Measurements from ENCODE around the gene UMOD.

Gene UMOD

DNA sequence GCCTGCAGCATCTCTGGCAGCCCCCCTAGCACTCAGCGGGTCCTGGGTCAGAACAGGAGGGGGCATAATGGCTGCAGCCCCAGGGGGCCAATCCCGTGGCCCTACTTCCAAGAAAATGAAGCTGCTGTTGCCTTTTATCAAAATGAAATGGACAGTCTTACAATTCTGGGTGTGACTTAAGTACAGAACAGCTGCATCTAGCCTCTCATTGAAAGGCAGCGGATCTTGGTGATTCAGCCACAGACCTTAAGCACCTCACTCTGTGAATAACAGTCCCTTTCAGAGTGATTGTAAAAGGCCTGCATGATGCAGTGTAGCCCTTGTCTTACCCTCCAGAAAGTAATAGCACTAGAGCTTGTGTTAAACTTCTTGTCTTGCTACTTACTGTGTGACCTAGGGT, 11.5 kb upstream of the UMOD start:
- FAIRE-seq: no peak

GRCh38 chr16:20363191-20363590, 10.7 kb upstream of the UMOD start:
- DNase-seq (ENCODE audit: low spot score): no peak
- FAIRE-seq: no peak

More for the DNA sequence above, 11.5 kb upstream of the UMOD start:
- no peak for DNase-seq (ENCODE audit: low spot score)

DNA sequence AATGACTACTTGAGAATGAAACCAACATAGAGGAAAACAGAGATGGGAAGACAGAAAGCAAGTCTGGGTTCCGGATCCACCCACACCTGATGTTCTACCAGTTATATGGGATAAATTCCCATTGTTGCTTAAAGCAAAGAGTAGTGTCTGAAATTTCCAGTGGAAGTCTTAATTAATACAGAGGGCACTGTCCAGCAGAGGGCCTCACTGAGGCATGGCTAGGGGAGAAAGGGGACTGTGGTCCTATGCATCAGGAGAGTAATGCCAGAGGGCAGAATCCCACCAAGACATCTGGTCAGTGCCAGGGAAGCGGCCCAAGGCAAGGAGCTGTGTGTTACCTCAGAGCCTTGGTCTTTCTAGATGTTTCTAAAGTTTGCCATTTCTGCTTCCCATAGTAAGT, 7.5 kb upstream of the UMOD start:
- DNase-seq (ENCODE audit: low spot score): no peak
- no peak for FAIRE-seq

GRCh38 chr16:20355114-20355782, 2.7 kb upstream of the UMOD start:
- DNase-seq (ENCODE audit: low spot score) (no peak), FAIRE-seq (no peak)

DNA sequence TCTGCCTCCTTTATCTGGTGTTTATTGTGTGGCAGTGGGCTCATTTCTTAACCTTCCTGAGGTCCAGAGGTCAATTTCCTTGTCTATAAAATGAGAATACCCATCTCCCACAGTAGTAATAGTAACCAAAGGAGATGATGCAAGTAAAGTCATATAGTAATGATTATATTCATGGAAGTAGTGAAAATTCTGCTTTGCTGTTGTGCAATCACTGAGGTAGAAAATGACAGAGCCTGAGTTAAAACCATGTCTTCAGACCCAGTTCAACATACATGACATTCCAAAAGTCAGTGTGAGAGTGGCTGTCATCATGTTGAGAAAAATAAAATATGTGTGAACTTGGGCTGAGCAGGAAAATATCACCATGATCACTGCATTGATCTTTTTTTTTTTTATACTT, 864 bp upstream of the UMOD start:
- FAIRE-seq (no peak), DNase-seq (ENCODE audit: low spot score) (no peak)

DNA sequence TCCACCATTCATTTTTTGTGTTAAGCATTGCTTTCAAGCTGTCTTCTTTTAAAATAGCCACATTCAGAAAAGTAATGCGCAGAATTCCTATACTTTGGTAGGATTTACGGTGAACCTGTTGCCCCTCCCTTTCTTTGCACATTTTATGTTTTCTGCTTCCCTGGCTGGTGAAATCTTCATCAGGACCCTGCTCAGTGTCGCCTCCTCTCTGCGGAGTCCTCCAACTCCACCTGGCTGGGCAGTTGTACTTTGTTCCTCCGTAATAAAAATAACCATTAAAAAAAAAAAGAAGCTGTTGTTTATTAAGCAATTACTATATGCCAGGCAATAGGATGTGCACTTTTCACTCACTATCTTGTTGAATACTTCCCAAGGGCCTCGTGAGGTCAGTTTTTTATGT, 2.9 kb downstream of the UMOD start:
- DNase-seq (ENCODE audit: low spot score): no peak
- FAIRE-seq: no peak

DNA sequence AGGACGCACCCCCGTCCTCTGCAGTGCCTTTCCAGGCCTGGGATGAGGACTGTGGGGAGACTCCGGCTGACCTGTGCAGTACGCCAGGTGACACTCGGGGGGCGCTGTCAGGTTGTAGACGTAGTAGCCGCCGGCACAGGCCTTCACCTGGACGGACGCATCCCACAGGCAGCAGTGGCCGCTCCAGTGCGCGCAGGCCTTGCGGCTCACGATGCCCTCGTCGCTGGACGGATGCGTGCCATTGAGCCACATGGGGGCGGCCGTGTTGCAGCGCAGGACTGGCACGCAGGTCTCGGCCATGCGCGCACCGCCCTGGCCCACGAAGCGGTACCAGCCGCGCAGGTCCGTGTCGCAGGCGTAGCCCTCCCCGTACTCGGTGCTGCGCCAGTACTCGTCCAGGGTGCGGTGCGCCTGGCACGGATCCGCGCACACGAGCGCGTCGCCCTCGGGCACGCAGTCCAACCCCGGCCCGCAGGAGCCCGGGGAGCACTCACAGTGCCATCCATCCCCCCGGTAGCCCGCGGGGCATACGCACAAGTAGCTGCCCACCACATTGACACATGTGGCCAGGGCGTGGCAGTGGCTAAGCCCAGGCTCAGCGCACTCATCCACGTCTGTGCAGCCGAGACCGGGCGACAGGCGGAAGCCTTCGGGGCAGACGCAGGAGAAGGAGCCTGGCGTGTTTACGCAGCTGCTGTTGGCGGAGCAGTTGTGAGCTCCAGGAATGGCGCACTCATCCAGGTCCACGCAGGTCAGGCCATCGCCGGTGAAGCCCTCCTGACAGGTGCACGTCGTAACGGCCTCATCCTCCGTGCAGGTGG, 3.9 kb downstream of the UMOD start:
- no peak for DNase-seq (ENCODE audit: low spot score)
- no peak for FAIRE-seq

- DNase-seq (ENCODE audit: low spot score) (no peak), FAIRE-seq (no peak)
These were observed 4.7 kb downstream of the UMOD start for GRCh38 chr16:20347666-20348364.

DNA sequence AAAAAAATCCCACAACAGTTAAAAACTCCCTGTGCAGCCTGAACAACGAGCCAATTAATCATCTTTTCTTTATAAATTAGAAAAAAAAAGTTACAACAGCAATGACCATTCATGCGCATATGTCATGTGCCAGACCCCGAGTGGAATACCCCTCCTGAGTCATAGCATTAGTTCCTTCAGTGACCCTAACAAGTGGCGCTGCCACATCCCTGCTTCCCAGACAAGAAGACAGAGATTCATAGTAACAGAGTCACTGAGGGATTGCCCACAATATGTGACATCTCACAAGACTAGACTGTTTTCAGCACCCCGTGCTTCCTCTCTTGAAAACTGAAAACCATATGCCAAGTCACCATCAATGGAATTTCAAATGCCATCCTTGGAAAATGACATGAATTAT, 7.9 kb downstream of the UMOD start:
- DNase-seq (ENCODE audit: low spot score): peak; percentile 68
- FAIRE-seq: no peak

- FAIRE-seq: no peak
- no peak for DNase-seq (ENCODE audit: low spot score)
These were observed 12.8 kb downstream of the UMOD start for GRCh38 chr16:20339744-20340143.

DNA sequence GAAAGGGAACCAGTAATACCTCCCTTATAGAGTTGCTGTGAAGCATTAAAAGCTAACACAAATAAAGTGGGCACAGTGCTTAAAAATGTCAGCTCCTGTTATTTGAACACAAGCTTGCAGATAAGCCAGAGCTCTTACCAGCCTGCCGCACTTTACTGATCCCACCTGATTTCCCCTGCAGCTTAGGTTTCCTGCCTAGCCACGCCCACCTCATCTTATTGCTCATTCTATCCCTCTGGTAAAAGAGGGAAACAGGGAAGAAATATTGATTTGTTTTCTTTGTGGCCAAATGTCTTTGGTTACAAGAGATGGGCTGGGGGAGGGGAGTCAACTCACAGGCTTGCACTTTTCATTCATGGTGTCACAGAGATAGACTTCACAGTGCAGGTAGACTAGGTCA, 15.6 kb downstream of the UMOD start:
- DNase-seq (ENCODE audit: low spot score) (no peak), FAIRE-seq (no peak)

GRCh38 chr16:20334396-20334795, 18.1 kb downstream of the UMOD start:
- FAIRE-seq (no peak), DNase-seq (ENCODE audit: low spot score) (no peak)

GRCh38 chr16:20333120-20333519, 19.4 kb downstream of the UMOD start:
- FAIRE-seq (no peak), DNase-seq (ENCODE audit: low spot score) (no peak)

DNA sequence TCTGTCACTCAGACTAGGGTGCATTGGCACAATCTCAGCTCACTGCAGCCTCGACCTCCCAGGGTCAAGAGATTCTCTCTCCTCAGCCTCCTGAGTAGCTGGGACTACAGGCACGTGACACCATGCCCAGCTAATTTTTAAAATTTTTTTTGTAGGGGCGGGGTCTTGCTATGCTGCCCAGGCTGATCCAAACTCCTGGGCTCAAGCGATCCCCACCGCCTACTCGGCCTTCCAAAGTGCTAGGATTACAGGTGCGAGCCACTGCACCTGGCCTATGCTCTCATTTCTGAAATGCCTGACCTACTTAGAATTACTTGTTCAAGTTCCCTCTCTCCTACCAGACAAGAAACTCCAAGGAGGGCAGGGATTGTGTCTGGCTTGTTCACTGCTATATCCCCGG, 20.1 kb downstream of the UMOD start:
- DNase-seq (ENCODE audit: low spot score) (no peak), FAIRE-seq (no peak)

- DNase-seq (ENCODE audit: low spot score) (no peak), FAIRE-seq (no peak)
These were observed 20.9 kb downstream of the UMOD start for GRCh38 chr16:20331635-20332034.

DNA sequence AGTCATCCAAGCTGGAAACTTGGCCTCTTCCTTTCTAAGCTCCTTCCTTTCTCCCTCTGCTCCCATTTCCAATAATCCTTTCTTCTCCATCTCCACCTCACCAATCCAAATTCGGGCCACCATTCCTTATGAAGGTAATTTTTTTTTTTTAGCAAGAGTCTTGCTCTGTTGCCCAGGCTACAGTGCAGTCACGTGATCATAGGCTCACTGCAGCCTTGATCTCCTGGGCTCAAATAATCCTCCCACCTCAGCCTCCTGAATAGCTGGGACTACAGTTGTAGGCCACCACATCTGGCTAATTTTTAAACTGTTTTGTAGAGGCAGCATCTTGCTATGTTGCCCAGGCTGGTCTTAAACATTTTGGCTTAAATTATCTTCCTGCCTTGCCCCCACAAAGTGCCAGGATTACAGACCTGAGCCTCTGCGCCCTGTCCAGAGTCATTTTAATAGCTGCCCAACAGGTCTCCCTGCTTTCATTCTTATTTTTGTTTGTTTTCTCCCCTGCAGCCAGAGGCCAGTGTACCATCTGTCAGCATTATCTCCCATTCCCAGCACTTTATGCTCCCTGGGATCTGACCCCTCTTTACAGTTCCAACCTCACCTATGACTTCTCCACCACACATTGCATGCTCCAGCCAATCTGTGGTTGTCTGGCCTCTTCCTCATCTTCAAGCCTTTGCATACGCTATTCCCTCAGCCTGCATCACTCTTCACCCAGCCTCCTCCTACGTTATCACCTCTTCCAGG, 22.9 kb downstream of the UMOD start:
- DNase-seq (ENCODE audit: low spot score): no peak
- FAIRE-seq: no peak

GRCh38 chr16:20327444-20328041, 25.0 kb downstream of the UMOD start, which contains the start of gene GP2:
Gene GP2 (minus strand): TSS chr16:20327513. CDS start chr16:20326431, 1,082 bp downstream.
- no peak for DNase-seq (ENCODE audit: low spot score)
- no peak for FAIRE-seq

GRCh38 chr16:20326321-20326720, 26.2 kb downstream of the UMOD start:
- DNase-seq (ENCODE audit: low spot score) (no peak), FAIRE-seq (no peak)

DNA sequence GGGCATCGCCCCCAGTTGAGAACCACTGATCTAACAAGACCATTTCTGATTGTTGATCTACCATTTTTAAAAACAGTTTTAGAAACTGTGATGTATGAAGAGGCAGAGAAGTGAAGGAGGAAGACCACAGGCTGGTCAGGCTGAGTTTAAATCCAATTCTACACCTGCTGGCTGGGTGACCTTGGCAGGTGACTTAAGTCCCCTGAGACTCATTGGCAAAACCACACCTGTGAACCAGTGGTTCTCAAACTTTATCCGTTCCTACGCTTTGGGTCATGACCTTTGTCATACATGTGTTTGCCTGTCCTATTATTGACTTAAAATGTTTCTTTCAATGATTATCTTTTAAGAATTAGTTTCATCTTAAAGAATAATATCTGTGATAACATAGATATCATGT, 27.5 kb downstream of the UMOD start:
- FAIRE-seq (no peak), DNase-seq (ENCODE audit: low spot score) (no peak)

- DNase-seq (ENCODE audit: low spot score) (no peak), FAIRE-seq (no peak)
These were observed 28.9 kb downstream of the UMOD start for GRCh38 chr16:20323591-20324117.

DNA sequence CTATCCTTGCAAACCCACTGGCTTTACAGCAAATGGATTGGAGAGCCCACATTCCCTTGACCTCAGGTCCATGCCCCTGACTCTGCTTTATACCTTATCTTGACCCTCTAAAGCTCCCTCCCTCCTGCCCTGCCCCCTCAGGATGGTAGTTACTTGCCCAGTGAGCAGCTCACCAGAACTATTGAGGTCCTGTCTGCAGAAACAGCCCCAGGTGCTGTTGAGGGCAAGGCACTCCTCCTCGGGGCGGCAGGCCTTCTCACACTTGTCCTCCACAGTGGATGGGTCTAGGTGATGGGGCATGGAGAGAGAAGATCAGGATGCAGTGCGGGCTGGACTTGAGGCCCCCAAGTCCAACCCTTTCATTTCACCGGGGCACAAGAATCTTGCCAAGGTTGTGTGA, 29.8 kb downstream of the UMOD start:
- no peak for FAIRE-seq

More for the DNA sequence above, 29.8 kb downstream of the UMOD start:
- no peak for DNase-seq (ENCODE audit: low spot score)
